Peyer's patch (tissue), 4 donors: ENCODE data around the gene ENAM. TPM values are rescaled to one million over a fixed set of nuclear protein-coding genes. Genes with fewer than 3 reads are reported as not detected.

Source experiments
- DNase-seq, 3 donors: peaks; one replicate each; pipeline ENCODE4 v3.0.0-alpha.2; 2017 to 2019
- H3K27ac ChIP-seq, 4 donors: fragments of 200-600 bp; sonication (generic); one replicate each; pipeline ENCODE4 v1.5.1; 2016 to 2019
- H3K27me3 ChIP-seq, 2 donors: fragments of 200-600 bp; sonication (generic); one replicate each; pipeline ENCODE4 v1.5.1; 2019
- H3K36me3 ChIP-seq, 3 donors: fragments of 200-600 bp; sonication (generic); one replicate each; pipeline ENCODE4 v1.5.1; 2016 to 2019
- H3K4me1 ChIP-seq, 4 donors: fragments of 200-600 bp; sonication (generic); one replicate each; pipeline ENCODE4 v1.5.1; 2016 to 2019
- H3K4me3 ChIP-seq, 4 donors: fragments of 200-600 bp; sonication (generic); 1 replicate in 3 of 4; 2 replicates in 1 of 4; pipeline ENCODE4 v1.5.1; 2016 to 2019; ENCODE audit warnings: mild to moderate bottlenecking in 1 of 4
- H3K9me3 ChIP-seq, 4 donors: fragments of 200-600 bp; sonication (generic); one replicate each; pipeline ENCODE4 v1.5.1; 2016 to 2019; ENCODE audit warnings: mild to moderate bottlenecking in 1 of 4
- CTCF ChIP-seq, 6 experiments: fragments of 450-650 bp in 4 of 6; fragments of 200-600 bp in 2 of 6; sonication (generic) in 1 of 6; IDR thresholded peaks; one replicate each; pipeline ENCODE4 v1.5.1; 2017 to 2019; ENCODE audit warnings: antibody characterized with exemption in 6 of 6, mild to moderate bottlenecking in 3 of 6, moderate library complexity in 1 of 6
- POLR2A ChIP-seq, 2 donors: fragments of 450-650 bp; IDR thresholded peaks; one replicate each; pipeline ENCODE4 v1.5.1; 2017; ENCODE audit warnings: antibody characterized with exemption in 2 of 2, mild to moderate bottlenecking in 2 of 2, moderate library complexity in 2 of 2
- total RNA-seq, 4 donors: library from RNA; depleted of rRNA; stranded (reverse); fragments of >200 nt; gene quantifications; one replicate each; pipeline ENCODE4 v1.1.0, GENCODE V29; 2016

Gene ENAM
- total RNA-seq, 4 donors from 2014 or later, result not detected

- H3K27ac ChIP-seq, result peak within 1 kb of the TSS in 2 of 4 donors; percentile 6 to 57
- H3K27me3 ChIP-seq, result no peaks in the 10 kb centered on the region
- no peak for DNase-seq
- H3K4me3 ChIP-seq, result peak within 1 kb of the TSS in 2 of 4 donors; percentile 11 to 34
- no peaks in the 10 kb centered on the region for H3K36me3 ChIP-seq
- H3K9me3 ChIP-seq, result no peaks in the 10 kb centered on the region
- H3K4me1 ChIP-seq, result no peaks in the 10 kb centered on the region
- no peak for TF ChIP-seq POLR2A (IDR thresholded peaks at IDR 0.05)
- no peak for TF ChIP-seq CTCF (IDR thresholded peaks at IDR 0.05)
Observed at GRCh38 chr4:70666369-70666768, 37.8 kb downstream of the ENAM start, which contains the start of gene JCHAIN. Gene JCHAIN (minus strand): TSS chr4:70666508. CDS start chr4:70666490, 18 bp downstream.

GRCh38 chr4:70667740-70668535, 39.4 kb downstream of the ENAM start:
- Histone ChIP-seq H3K27ac (peak overlapping the region in 2 of 4 donors; percentile 47 to 57), H3K36me3 (no peaks in the 10 kb centered on the region), H3K27me3 (no peaks in the 10 kb centered on the region), H3K9me3 (no peaks in the 10 kb centered on the region), H3K4me3 (no peak overlapping the region), H3K4me1 (no peaks in the 10 kb centered on the region)
- DNase-seq, result no peak
- TF ChIP-seq CTCF (IDR thresholded peaks at IDR 0.05) (no peak), POLR2A (IDR thresholded peaks at IDR 0.05) (no peak)

DNA sequence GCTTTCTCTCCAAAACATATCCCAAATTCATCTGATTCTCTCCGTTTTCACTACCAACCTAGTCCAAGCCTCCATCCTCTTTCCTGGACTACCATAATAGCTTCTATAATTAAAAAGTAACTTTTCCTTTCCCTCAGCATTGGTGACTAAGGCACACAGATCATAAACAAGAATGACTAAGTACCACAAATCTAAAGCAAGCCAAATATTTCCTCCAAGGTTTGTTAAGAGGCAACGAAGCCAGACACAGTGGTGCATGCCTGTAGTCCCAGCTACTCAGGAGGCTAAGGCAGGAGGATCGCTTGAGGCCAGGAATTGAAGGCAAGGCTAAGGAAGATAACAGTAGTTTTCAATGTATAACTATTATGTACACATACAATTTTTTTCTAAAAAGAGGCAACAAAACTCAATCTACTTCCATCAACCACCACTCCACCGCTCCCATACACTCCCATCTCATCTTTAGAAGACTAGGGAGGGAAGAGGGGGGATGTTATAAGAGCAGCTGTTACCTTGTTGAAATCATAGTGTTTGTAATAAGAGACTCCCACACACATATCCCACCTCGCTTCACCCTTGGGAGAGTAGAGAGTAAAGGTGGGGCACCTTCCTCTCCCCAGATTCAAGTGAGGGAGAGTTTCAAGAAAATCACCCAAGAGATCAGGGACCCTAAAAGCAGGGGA, 41.9 kb downstream of the ENAM start:
- H3K36me3 ChIP-seq, result no peaks in the 10 kb centered on the region
- H3K4me1 ChIP-seq, result no peaks in the 10 kb centered on the region
- no peak overlapping the region for H3K27ac ChIP-seq
- H3K4me3 ChIP-seq, result no peak overlapping the region
- no peak for TF ChIP-seq POLR2A (IDR thresholded peaks at IDR 0.05)
- TF ChIP-seq CTCF (IDR thresholded peaks at IDR 0.05), result no peak
- no peaks in the 10 kb centered on the region for H3K27me3 ChIP-seq
- H3K9me3 ChIP-seq, result no peaks in the 10 kb centered on the region
- no peak for DNase-seq

- Histone ChIP-seq H3K27me3 (no peaks in the 10 kb centered on the region), H3K9me3 (no peaks in the 10 kb centered on the region), H3K4me3 (no peak overlapping the region), H3K4me1 (no peaks in the 10 kb centered on the region), H3K36me3 (no peaks in the 10 kb centered on the region), H3K27ac (no peak overlapping the region)
- no peak for TF ChIP-seq POLR2A (IDR thresholded peaks at IDR 0.05)
- no peak for TF ChIP-seq CTCF (IDR thresholded peaks at IDR 0.05)
- no peak for DNase-seq
Observed at GRCh38 chr4:70671091-70671490, 42.5 kb downstream of the ENAM start.

- Histone ChIP-seq H3K9me3 (no peaks in the 10 kb centered on the region), H3K4me1 (peaks cover 0 to 4% (median 0%) of the 10 kb centered on the region in 4 donors), H3K4me3 (no peak overlapping the region), H3K36me3 (no peaks in the 10 kb centered on the region), H3K27me3 (no peaks in the 10 kb centered on the region), H3K27ac (no peak overlapping the region)
- TF ChIP-seq POLR2A (IDR thresholded peaks at IDR 0.05) (no peak), CTCF (IDR thresholded peaks at IDR 0.05) (no peak)
- DNase-seq, result no peak
Observed at GRCh38 chr4:70674191-70674590, 45.6 kb downstream of the ENAM start.
